NB4 (cell line): ENCODE measurements around the gene LDLRAD2.

ENCODE experiments used
- TF ChIP-seq, protein P1 (sequence below): IDR thresholded peaks from one replicate; pipeline ENCODE4 v1.5.1; 2012; ENCODE audit warnings: low read depth, low read length
- TF ChIP-seq, protein P2 (sequence below): IDR thresholded peaks from 2 replicates; pipeline ENCODE4 v1.6.1; 2011; ENCODE audit warnings: low read depth, low read length

DNA sequence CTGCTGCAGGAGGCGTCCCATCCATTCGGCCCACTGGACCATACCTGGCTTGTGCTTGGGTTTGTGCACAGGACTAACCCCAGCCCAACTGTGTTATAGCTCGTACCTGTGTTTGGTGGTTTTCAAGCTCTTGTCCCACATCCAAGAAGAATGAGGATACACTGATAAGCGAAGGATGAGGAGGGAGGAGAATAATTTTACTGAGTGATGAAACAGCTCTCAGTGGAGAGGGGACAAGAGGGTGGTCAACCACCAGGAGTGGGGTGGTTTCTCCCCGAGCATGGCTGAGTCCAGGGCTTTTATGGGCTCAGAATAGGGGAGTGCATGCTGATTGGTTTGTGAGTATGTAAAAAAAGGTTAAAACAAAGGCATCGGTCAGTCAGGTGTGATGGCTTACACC lies 17.0 kb upstream of the LDLRAD2 start:
- TF ChIP-seq, protein P1, sequence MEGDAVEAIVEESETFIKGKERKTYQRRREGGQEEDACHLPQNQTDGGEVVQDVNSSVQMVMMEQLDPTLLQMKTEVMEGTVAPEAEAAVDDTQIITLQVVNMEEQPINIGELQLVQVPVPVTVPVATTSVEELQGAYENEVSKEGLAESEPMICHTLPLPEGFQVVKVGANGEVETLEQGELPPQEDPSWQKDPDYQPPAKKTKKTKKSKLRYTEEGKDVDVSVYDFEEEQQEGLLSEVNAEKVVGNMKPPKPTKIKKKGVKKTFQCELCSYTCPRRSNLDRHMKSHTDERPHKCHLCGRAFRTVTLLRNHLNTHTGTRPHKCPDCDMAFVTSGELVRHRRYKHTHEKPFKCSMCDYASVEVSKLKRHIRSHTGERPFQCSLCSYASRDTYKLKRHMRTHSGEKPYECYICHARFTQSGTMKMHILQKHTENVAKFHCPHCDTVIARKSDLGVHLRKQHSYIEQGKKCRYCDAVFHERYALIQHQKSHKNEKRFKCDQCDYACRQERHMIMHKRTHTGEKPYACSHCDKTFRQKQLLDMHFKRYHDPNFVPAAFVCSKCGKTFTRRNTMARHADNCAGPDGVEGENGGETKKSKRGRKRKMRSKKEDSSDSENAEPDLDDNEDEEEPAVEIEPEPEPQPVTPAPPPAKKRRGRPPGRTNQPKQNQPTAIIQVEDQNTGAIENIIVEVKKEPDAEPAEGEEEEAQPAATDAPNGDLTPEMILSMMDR: no peak
- TF ChIP-seq, protein P2, sequence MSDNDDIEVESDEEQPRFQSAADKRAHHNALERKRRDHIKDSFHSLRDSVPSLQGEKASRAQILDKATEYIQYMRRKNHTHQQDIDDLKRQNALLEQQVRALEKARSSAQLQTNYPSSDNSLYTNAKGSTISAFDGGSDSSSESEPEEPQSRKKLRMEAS: no peak
